GM19035 (cell line): ENCODE results near the gene RNPC3.

Experiments
- ATAC-seq: cut with Tn5 transposase; IDR thresholded peaks from one replicate; pipeline ENCODE4 v1.9.1; 2021; ENCODE audit not compliant: unreplicated experiment

RNPC3 gene, protein sequence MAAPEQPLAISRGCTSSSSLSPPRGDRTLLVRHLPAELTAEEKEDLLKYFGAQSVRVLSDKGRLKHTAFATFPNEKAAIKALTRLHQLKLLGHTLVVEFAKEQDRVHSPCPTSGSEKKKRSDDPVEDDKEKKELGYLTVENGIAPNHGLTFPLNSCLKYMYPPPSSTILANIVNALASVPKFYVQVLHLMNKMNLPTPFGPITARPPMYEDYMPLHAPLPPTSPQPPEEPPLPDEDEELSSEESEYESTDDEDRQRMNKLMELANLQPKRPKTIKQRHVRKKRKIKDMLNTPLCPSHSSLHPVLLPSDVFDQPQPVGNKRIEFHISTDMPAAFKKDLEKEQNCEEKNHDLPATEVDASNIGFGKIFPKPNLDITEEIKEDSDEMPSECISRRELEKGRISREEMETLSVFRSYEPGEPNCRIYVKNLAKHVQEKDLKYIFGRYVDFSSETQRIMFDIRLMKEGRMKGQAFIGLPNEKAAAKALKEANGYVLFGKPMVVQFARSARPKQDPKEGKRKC

DNA sequence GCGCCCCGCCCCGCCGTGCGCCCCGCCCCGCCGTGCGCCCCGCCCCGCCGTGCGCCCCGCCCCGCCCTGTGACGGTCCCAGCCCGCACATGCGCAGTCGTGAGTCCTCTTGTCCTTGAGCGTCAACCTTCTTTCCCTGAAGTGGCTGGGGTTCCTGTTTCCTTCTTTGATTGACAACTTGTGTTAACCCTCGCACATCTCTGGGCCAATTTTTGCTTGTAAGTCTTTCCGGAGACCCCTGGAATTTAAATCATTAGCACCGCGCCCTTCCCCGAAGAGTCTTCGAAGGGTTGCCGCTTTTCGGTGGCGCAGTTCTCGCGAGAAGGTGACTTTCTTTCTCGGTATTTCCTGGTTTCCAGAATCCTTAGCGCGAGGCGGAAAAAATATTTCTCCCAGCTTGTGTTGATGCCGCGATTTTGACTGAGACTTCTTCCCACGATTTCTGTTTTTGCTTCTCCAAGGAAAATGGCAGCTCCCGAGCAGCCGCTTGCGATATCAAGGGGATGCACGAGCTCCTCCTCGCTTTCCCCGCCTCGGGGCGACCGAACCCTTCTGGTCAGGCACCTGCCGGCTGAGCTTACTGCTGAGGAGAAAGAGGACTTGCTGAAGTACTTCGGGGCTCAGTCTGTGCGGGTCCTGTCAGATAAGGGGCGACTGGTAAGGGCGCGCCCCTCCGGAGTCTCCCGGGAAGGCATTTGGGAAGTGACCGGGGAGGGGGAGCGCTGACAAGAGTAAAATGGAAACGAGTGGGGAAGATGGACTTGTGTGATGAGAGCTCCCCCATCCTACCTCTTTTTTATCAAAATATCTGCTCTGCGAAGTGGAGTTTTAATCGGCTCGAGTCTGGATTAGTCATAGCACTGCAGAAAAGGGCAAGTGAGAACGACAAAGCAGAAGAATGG lies at the start of gene RNPC3:
Gene RNPC3, plus strand, starts transcription at position 93 of the 901 bp plus-strand sequence. Its CDS starts 372 bp downstream, at position 465.
- peak; percentile 83 for ATAC-seq

DNA sequence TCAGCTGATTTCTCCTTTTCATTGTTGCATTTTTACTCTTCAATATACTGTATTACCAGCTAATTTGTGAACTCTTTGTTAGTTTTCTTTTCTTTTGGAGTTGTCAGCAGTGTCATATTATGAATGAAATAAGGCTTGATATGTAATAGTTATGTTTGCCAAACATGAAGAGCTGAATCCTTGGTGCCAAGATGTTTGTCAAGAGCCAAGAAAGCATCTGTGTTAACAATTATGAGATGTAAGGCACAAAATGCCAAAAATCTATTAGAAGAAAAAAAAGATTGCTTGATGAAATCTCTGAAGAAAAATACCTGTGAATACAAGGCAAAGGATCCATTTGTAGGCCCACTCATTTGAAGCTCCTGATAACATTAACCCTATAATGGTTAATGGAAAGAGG lies 48.4 kb upstream of the RNPC3 start:
- no peak for ATAC-seq

DNA sequence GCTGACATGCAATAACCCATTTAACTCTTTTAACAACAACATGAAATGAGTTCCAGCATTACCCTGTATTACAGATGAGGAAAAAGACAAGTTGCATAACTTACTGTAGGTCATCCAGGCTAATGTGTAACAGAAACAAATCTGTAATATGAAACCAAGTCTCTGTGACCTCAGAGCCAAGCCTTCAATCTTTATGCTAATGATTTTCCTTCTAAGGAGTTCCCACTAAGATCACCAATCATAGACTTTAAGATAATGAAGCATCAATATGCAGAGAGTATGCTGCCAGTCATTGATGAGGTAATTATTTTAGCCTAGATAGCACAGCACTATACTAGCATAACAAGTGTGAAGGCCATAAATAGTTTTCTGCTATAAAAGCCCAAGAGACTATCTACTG lies 35.6 kb upstream of the RNPC3 start:
- no peak for ATAC-seq

DNA sequence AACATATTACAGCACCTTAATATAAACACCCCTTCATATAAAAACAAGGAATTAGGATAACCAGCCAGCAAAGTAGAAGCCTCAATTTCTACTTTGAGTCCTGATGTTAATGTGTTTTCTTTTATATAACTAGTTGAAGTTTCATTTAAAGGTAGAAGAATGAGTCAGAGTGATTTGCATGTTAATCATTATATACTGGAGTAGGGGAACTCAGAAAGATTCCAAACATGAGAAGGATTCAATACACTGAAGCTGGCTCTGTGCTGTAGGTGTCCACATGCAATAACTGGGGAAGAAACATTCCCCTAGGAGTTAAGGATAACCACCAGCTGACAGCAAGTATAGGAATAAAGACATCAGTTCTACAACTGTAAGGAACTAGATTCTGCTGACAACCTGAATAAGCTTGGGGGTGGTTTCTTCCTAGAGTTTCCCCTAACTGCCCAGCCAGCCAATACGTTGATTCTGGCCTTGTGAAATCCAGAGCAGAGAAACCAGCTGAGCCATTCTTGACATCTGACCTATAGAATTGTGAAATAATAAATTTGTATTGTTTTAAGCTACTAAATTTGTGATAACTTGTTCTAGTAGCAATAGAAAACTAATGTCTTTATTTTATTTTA lies 33.4 kb upstream of the RNPC3 start:
- ATAC-seq = no peak

DNA sequence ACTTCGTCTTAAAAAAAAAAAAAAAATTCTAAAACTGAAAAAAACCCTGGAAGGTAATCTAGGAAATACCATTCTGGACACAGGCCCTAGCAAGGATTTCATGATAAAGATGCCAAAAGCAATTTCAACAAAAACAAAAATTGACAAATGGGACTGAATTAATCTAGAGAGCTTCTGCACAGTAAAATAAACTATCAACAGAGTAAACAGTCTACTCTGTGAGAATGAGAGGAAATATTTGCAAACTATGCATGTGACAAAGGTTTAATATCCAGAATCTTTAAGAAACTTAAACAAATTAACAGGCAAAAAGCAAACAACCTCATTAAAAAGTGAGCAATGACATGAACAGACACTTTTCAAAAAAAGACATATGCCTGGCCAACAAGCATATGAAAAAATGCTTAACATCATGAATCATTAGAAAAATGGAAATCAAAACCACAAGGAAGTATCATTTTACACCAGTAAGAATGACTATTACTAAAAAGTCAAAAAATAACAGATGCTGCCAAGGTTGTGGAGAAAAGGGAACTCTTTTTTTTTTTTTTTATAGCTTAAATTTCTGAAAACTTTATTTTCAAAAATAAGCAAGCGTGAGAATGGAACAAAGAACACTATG lies 29.4 kb upstream of the RNPC3 start:
- no peak for ATAC-seq

DNA sequence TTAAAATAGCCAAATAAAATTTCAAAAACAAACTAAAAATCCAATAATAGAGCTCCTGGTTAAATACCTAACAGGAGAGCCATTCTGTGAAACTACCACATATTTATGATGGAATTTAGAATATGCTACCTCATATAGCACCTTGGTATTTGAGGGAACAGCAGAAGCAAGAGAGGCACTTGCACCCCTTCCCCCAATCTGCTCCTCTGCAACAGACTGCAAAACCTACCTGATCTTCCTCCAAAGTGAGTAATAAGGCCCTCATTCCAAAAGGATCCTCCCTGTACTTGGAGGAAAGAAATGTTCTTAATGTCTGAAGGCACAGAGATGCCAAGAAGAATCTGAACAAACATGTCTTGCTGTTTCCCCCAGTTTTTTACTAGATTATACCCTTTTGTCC lies 28.1 kb upstream of the RNPC3 start:
- ATAC-seq = no peak

DNA sequence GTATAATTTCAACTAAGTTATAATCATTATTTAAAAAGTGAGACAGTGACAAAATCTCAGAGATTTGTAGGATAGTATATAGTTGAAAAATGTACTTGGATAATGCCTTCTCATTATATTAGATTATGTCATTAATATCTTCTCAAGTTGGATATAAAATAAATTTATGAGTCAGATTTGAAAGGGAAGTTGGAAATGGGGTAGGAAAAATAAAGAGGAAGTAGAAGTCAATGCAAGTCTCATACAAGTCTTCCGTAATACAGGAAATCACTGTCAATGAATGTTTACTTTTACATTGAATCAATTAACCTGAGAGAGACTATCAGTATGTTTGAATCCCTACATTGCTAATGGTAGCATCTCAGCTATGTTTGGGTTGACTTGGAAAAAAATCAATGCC lies 16.2 kb upstream of the RNPC3 start:
- ATAC-seq = no peak

DNA sequence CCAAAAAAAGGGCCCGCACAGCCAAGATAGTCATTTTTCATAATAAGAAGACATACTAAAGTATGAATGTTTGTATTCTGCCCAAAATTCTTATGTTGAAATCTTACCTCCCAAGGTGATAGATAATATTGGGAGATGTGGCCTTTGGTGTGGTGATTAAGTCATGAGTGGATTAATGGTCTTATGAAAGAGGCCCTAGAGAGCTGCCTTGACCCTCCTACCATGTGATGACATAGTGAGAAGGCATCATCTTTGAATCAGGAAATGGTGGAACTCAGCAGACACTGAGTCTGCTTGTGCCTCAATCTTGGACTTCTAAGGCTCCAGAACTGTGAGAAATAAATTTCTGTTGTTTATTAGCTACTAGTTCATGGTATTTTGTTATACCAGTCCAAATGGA lies 11.8 kb upstream of the RNPC3 start:
- ATAC-seq = no peak

DNA sequence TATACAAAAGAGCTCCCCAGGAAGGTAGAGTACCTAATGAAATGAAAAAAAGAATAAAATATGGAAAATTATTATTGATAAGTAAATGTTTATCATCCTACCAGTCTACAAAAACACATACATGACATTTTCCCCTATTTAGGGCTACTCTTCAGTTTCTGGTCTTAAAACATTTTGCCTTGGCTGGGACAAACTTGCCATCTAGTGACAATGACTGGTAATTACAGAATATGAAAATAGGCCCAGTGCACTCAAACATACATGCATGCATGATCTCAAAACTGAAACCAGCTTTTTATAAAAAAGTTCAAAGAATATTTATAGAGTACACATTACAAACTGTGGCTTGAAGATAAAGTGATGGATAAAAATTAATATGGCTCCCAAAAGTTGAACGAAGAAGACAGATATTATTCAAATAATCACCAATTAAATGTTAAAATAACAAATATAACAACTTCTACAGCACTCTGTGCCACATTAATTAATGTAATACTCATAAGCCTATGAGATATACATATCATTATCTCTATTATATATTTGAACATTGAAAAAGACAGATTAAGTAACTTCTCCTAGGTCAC lies 10.5 kb upstream of the RNPC3 start:
- peak; percentile 77 for ATAC-seq

DNA sequence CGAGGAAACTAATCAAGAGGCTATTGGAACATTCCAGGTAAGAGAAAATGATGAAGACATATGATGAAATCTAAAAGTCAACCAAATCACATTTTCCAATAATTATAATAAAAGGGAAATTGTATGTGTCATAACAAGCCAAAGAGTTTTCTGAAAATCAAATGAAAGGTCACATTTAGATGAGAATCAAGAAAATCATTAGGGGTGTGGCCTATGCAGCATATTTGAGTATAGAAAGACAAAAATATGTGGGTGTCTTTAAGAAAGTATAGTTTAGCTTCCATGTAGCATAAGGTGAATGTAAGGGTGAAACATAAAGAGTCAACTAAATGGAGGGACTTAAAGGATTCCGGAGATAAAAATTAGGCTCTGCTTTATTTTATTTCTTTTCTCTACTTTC lies 9.2 kb upstream of the RNPC3 start:
- ATAC-seq = no peak

DNA sequence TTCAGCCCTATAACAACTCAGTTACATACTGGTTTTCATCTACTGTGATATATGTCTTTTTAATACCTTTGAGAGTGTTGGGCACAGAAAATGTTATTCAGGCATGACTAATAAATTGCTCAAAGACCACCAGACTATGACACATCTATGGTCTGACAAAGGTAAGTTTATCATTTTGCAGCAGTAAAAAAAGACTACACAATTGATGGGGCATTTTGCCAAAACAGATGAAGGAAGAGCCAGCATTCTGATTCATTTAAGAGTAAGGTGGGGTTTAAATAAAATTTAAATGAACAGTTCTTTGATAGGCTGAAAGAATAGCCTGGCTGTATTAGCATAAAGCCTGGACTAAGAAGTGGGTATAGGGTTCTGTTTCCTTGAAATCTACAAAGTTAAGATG lies 8.8 kb upstream of the RNPC3 start:
- no peak for ATAC-seq

DNA sequence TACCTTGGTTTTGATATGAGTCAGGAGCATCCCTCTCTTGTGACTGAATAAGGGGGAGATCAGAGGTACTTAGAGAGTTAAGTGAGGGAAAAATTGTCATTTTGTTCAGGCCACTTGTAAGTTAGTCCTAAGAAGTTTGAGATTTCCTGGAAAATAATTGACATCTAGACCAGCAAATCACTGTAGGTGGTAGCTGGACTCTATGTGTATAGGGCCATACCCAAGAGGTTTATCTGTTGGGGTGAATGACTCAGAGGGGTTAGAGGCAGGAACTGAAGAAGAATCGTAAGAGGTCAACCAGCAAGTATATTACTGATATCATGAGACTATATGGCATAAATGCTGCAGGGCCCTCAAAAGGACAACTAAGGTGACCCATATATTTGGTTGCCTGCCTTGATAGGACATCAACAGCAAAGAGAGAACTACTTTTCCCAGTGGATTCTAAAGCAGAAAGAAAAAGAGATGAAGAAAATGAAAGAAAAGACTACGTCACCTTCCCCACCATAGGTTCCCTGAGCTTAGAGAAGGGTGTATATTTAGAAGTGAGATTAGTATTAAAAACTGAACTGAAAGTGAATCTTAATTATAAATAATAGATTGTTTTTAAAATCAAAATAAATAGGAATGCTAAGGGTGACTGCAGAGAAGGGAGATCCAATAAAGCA lies 8.0 kb upstream of the RNPC3 start:
- ATAC-seq = peak; percentile 89

DNA sequence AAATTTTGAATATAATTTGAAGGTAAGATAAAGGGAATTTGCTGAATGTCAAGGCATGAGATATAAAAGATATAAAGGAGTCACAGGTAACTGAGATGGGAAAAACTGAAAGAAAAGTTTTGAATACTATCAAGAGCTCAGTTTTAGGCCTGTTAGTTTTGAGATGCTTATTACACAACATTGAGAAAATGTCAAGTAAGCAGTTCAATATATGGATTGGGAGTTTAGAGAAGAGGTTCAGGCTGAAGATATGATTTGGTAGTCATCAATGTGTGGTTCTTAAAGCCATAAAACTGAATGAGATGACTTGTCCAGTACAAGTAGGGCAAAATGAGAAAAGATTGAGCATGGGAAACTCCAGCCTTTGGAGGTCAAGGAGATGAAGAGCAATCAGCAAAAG lies 4.7 kb upstream of the RNPC3 start:
- no peak for ATAC-seq

DNA sequence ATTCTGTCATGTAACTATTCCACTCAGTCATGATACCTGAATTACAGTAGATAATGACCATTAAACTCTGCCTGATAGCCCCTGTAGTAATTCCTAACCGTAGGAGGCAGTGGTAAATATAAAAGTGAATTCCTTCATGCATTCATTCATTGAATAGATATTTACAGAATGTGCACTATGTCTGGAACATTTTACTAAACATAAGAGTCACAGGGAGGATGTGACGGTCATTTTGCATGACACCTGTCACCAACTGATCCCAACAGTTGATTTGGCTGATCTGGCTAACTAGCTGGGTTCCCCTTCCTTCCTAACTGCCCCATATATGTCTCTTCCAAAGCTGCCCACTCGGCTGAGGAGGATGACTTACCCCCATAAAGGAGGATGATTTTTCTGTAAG lies 2.2 kb upstream of the RNPC3 start:
- no peak for ATAC-seq

DNA sequence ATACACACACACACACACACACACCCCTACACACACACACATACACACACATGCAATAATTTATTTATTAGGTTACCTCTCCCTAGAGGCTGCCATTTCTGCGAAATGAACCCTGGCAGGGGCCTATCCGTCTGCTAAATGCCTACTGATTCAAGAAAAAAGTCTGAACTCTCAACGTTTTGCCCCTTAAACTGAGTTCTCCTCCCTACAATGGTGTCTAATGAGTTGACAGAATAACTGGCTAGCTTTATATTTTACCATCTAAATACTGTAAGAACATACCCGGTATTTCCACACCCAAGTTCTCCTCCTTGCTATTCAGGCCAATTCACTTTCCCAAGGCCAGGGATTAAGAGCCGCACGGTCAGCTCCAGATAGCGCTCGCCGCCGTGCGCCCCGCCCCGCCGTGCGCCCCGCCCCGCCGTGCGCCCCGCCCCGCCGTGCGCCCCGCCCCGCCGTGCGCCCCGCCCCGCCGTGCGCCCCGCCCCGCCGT lies 339 bp upstream of the RNPC3 start:
- ATAC-seq = peak; percentile 49

DNA sequence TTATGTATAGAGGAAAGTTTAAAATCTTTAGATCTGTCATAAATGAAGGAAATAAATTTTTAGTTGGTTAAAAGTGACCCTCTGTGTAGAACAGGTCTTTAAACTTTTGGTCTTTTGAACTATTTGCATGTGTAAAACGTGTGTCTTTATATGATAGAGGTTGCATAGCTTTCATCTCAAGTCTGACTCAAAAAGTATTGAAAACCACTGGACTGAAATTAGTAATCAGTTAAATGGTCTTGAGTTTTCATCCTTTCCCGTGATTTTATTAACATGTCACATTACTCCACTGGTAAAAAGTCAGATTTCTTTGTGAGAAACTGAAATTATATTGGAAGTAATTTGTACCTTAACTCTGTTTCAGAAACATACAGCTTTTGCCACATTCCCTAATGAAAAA lies 1.8 kb downstream of the RNPC3 start:
- ATAC-seq = no peak

DNA sequence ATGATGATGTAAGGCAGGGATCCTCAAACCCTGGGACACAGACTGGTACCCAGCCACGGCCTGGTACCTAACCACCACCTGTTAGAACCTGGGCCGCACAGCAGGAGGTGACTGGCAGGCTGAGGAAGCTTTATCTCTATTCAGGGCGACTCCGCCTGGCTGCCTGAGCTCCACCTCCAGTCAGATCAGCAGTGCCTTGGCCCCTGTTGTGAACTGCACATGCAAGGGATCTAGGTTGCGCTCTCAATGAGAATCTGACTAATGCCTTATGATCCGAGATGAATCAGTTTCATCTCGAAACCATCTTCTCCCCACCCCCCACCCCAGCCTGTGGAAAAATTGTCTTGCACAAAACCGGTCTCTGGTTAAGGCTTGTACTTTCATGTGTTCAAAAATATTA lies 4.2 kb downstream of the RNPC3 start:
- ATAC-seq = no peak

DNA sequence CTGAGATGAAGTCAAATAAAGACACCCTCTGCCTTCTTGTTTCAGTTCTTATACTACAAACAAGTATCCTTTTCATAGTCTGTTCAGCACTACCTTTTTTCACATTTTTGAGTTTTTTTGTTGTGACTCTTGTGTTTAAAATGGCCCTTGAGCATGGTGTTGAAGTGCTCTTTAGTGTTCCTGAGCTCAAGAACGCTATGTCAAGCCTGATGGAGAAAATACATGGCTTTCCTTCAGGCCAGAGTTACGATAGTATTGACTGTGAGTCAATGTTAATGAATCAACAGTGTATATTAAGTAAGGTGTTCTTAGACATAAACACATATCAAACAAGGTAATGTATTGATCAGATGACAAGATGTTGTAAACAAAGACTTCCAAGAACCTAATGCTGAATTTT lies 12.7 kb downstream of the RNPC3 start:
- no peak for ATAC-seq

DNA sequence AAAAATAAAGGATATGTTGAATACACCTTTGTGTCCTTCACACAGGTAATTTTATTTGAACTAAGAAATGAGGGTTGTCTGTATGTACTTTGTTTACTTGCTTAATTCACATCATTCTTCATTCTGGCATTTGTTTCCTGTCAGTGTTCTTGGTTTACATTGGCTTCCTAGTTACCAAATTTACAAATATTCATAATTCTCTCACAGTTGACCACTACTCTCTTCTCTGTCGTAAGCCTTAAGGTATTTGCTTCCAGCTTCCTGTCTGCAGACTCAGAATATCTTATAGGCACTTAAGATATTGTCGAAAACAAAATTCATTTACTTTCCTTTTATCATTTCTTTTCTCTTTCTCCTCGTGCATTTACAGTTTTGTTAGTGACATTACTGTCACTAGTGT lies 15.9 kb downstream of the RNPC3 start:
- no peak for ATAC-seq

DNA sequence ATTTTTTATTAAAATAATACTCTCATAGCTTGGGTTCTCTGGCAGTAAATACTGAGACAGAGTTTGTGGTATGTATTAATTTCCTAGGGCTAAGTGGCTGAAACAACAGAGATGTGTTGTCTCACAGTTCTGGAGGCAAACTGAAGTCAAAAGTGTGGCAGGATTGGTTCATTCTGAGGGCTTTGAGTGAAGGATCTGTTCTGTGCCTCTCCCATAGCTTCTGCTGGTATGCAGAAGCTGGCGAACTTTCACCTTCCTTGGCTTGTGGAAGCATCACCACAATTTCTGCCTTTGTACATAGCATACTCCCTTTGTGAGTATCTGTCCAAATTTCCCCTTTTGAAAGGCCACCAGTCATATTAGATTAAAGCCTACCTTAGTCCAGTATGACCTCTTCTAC lies 21.0 kb downstream of the RNPC3 start:
- ATAC-seq = no peak
